ENCODE results near the gene ELOVL4.
A peak's percentile ranks its signal among the peaks of the same experiment; 100 is the strongest.

The ELOVL4 gene

GRCh38 chr6:79954849-79955248, 7.5 kb upstream of the ELOVL4 start:
- DNase-seq (ENCODE audit: extremely low read depth, insufficient read length): no peak
- TF ChIP-seq CTCF (IDR thresholded peaks at IDR 0.05; ENCODE audit: insufficient read depth, low read length, poor library complexity, severe bottlenecking): no peak
- H3K27me3 ChIP-seq (replicated peaks; ENCODE audit: control insufficient read depth, insufficient read depth, low read length): no peaks in the 10 kb centered on the region; the same call in 1 of the 2 replicates
- no peak overlapping the region for H3K4me3 ChIP-seq (replicated peaks; ENCODE audit: low read depth, low read length)
- no peaks in the 10 kb centered on the region for H3K36me3 ChIP-seq (ENCODE audit: control insufficient read depth, insufficient read depth, low read length)

GRCh38 chr6:79949233-79949632, 1.9 kb upstream of the ELOVL4 start:
- Histone ChIP-seq H3K4me3 (replicated peaks; ENCODE audit: low read depth, low read length) (no peak overlapping the region), H3K27me3 (replicated peaks; ENCODE audit: control insufficient read depth, insufficient read depth, low read length) (peaks cover 2% of the 10 kb centered on the region; the same call in 1 of the 2 replicates), H3K36me3 (ENCODE audit: control insufficient read depth, insufficient read depth, low read length) (no peaks in the 10 kb centered on the region)
- peak; percentile 78 for TF ChIP-seq CTCF (IDR thresholded peaks at IDR 0.05; ENCODE audit: insufficient read depth, low read length, poor library complexity, severe bottlenecking)
- peak; percentile 15 for DNase-seq (ENCODE audit: extremely low read depth, insufficient read length)

- Histone ChIP-seq H3K27me3 (replicated peaks; ENCODE audit: control insufficient read depth, insufficient read depth, low read length) (peaks cover 2% of the 10 kb centered on the region; the same call in 1 of the 2 replicates), H3K4me3 (replicated peaks; ENCODE audit: low read depth, low read length) (peak overlapping the region; percentile 58), H3K36me3 (ENCODE audit: control insufficient read depth, insufficient read depth, low read length) (no peaks in the 10 kb centered on the region)
- TF ChIP-seq CTCF (IDR thresholded peaks at IDR 0.05; ENCODE audit: insufficient read depth, low read length, poor library complexity, severe bottlenecking): peak; percentile 47
- peak; percentile 13 for DNase-seq (ENCODE audit: extremely low read depth, insufficient read length)
Observed at GRCh38 chr6:79946272-79947190, 822 bp downstream of the ELOVL4 start.

GRCh38 chr6:79943133-79943532, 4.2 kb downstream of the ELOVL4 start:
- TF ChIP-seq CTCF (IDR thresholded peaks at IDR 0.05; ENCODE audit: insufficient read depth, low read length, poor library complexity, severe bottlenecking): no peak
- Histone ChIP-seq H3K27me3 (replicated peaks; ENCODE audit: control insufficient read depth, insufficient read depth, low read length) (peaks cover 2% of the 10 kb centered on the region; the same call in 1 of the 2 replicates), H3K4me3 (replicated peaks; ENCODE audit: low read depth, low read length) (no peak overlapping the region), H3K36me3 (ENCODE audit: control insufficient read depth, insufficient read depth, low read length) (no peaks in the 10 kb centered on the region)
- no peak for DNase-seq (ENCODE audit: extremely low read depth, insufficient read length)

- DNase-seq (ENCODE audit: extremely low read depth, insufficient read length): no peak
- TF ChIP-seq CTCF (IDR thresholded peaks at IDR 0.05; ENCODE audit: insufficient read depth, low read length, poor library complexity, severe bottlenecking): no peak
Observed at GRCh38 chr6:79941489-79942151, 5.7 kb downstream of the ELOVL4 start.

More at GRCh38 chr6:79941489-79942151, 5.7 kb downstream of the ELOVL4 start:
- H3K4me3 ChIP-seq (replicated peaks; ENCODE audit: low read depth, low read length): no peak overlapping the region
- no peaks in the 10 kb centered on the region for H3K36me3 ChIP-seq (ENCODE audit: control insufficient read depth, insufficient read depth, low read length)
- H3K27me3 ChIP-seq (replicated peaks; ENCODE audit: control insufficient read depth, insufficient read depth, low read length): no peaks in the 10 kb centered on the region; the same call in 1 of the 2 replicates

Data from GM06990 (cell line).